Measurements from ENCODE around the gene ALDH1B1.

The ALDH1B1 gene

DNA sequence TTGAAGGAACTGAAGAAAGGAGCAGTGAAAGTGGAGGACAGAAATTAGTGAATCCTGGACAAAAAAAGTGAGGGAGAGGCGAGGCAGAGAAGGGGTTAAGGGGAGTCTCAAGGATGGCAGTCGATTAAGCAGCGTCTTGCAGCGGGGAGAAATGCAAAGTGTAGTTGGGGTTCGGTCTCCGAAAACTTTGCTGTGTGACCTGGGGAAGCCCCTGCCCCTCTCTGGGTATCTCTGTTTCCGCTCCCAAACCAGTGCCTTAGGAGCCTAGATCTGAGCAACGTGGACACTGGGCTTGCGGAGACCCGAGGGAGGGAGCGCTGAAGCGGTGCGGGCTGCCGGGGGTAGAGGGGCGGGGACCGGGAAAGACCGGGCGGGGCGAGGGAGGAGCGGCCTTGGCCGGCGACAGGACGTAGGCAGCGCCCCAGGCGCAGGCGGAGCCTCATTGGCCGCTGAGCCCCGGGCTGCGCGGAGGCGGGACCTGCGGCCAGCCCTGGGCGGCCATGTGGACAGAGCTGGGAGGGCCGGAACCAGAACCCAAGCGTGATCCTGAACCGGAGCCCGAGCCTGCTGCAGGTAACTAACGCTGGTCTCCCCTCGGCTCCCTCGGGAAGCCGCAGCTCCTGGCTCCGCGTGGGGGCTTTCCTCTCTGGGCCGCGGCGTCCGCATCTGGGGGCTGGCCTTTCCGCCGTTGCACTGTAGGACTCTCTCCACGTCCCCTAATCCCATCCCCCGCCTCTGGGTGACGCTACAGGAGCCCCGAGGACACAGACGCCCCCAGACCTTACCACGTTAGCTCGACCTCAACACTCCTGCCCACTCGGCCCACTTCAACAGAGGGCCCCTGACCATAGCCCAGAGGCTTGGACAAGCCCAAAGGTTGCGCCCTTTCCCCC is at the start of gene ALDH1B1:
Gene ALDH1B1, plus strand, starts transcription at position 468 of the 893 bp plus-strand sequence. CDS start 3,047 bp downstream, outside the sequence.
- peak; percentile 63 for DNase-seq (ENCODE audit: low read depth)

DNA sequence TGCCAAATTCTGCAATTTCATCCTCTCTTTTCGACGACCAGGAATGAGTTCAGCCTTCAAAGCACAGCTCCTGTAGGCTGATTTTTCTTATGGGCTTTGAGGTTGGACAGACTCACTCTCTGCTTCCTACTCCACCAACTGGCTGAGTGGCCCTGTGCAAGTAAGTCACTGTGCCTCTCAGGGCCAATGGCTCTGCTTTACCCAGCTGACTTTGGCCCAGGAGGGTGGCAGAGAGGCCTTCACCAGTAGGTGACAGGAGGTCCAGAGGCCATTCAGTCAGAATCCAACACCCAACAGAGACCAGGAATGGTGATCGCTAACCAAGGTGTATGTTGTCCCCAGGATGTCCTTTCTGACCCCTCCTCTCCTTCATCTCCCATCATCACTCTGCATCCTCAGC is 49.5 kb upstream of the ALDH1B1 start:
- DNase-seq (ENCODE audit: low read depth): no peak

DNA sequence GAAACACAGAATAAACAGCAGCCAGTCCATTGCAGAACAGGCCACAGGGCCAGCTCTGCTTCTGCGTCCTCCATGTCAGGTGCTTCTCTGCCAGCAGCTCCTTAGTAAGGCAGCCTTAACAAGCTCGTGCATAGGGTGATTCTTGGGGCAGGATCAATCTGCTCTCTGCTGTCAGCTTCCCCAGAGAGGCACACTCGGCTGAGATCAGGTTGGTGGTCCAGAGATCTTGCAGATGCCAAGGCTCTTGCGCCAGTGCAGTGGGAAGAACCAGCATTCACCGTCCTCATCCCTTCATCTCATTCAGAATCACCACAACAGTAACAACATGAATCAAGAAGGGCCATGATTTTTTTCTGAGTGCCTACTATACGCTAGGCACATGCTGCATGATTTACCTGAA is 49.0 kb upstream of the ALDH1B1 start:
- no peak for DNase-seq (ENCODE audit: low read depth)

DNA sequence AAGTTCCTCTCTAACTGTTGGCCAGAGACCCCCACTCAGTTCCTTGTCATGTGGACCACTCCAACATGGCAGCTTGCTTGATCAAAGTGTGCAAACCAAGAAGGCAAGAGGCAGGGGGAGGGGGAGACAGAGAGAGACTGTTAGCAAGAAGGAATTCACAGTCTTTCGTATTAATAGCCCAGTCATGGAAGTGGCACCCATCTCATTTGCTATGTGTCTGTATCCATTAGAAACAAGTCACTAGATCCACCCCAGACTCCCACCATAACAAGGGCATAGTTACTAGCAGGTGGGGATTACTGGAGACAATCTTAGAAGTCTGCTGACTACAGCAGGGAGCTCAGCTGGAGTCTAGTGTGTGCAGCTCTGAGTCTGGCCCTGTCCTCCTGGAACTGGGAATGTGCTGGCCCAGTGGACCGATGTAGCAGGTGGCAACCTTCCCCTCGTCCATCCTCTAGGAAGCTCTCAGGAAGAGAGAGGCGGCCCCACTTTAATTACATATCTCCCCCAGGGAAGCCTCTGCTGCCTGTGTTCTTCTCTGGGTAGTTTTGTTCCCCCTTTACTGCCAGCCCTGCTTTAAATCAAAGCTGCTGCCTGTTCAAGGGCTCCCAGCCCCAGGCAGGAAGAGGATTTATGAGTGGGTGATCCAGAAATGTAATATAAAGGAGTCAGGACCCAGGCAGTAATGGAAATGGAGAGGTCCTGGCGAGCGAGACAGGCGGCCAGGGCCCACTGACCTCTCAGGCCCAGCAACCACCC is 47.8 kb upstream of the ALDH1B1 start:
- DNase-seq (ENCODE audit: low read depth): no peak

DNA sequence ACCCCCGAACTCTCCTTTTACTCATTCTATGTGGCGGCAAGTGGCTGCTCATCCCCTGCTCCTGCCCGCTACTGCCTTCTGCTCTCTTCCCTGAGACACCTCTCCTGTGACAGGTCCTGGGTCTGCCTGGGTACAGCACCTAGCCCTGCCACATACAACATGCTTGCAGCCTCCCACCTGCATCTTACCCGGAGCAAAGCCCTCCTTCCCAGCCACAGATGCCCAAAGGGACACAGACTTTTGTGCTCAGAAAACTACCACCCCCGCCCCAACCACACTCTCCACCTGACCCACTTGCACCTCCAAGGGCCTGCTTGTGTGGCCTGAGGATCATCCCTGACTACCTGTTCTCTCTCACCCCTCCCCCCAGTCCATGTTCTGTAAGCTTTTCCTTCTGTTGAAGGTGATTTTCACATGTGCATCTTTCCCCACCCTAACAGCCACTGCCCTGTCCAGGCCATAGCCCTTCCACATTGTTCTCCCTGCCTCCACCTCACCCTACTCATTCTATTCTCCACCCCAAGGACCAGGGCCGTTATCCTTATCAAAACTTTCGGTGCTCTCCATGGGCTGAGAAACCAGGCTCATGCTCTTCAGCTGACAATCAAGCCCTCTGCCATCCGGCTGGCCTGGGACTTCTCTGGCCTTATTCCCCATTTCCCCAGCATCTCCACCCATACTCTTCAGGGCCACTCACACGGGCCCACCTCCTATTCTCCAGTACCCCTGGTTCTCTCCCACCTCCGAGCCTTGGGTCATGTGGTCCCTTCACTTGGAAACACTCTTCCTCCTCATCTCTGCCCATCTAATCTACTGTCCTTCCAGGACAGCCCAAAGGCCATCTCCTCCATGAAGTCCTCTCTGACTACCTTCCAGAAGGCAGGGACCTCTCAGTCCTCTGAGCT is 46.4 kb upstream of the ALDH1B1 start:
- no peak for DNase-seq (ENCODE audit: low read depth)

DNA sequence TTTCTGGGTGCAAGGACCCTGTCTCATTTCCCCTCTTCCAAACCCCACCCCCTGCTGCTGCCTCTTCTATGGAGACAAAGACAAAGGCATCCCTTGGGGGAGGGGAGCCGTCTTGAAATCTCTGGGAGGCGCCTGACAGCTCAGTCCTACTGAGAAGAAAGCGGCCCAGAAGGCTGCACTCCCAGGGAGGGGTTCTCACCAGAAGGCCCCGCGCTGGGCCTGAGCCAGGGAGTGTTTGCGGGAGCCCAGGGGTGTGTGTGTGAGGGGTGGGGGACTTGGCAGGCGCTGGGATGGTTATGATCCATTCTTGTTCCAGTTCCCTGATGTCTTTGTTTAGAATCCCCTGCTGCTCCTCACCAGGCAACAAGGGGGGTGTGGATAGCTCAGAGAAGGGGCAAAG is 45.7 kb upstream of the ALDH1B1 start:
- no peak for DNase-seq (ENCODE audit: low read depth)

DNA sequence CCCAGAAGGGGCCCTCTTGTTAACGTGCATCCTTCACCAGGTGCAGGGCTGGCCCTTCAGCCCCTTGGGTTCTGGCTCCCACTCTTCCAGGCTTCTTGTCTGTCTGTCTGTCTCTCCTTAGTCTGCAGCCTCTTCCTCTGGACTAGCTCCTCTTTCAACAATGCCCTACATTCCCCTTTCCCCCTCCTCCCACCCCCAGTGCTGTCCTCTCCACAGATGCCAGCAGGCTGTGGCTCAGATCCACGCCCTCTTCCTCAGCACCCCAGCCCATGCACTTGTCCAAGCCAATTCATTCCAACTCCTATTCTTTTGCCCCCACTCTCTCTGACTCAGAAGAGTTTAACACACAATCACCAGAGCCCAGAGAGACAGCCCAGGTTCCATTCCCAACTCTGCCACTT is 45.2 kb upstream of the ALDH1B1 start:
- no peak for DNase-seq (ENCODE audit: low read depth)

DNA sequence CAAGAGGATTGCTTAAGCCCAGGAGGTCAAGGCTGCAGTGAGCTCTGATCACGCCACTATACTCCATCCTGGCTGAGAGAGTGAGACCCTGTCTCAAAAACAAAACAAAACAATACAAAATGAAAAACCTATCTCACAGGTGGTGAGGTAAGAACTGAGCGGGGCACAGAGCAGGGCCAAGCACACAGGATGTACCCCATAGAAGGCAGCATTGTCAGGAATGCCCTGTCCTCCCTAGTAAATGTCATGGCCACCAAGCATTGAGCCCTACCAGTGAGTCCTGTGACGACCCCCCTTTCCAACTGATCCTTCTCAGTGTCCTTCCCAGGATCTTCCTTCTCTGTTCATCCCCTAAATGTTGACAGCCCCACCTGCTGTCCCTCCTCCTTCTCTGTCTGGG is 44.6 kb upstream of the ALDH1B1 start:
- DNase-seq (ENCODE audit: low read depth): no peak

DNA sequence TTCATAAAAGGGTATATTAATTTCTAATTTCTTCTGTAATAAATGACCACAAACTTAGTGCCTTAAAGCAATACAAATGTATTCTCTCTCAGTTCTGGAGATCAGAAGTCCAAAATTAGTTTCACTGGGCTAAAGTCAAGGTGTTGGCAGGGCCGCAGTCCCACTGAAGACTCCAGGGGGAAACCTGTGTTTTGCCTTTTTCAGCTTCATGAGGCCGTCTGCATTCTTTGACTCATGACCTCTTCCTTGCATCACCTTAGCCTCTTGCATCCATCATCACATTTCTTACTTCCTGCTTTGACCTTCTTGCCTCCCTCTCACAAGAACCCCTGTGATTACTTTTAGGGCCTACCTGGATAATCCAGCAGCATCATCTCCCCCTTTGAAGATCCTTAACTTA is 42.0 kb upstream of the ALDH1B1 start:
- no peak for DNase-seq (ENCODE audit: low read depth)

DNA sequence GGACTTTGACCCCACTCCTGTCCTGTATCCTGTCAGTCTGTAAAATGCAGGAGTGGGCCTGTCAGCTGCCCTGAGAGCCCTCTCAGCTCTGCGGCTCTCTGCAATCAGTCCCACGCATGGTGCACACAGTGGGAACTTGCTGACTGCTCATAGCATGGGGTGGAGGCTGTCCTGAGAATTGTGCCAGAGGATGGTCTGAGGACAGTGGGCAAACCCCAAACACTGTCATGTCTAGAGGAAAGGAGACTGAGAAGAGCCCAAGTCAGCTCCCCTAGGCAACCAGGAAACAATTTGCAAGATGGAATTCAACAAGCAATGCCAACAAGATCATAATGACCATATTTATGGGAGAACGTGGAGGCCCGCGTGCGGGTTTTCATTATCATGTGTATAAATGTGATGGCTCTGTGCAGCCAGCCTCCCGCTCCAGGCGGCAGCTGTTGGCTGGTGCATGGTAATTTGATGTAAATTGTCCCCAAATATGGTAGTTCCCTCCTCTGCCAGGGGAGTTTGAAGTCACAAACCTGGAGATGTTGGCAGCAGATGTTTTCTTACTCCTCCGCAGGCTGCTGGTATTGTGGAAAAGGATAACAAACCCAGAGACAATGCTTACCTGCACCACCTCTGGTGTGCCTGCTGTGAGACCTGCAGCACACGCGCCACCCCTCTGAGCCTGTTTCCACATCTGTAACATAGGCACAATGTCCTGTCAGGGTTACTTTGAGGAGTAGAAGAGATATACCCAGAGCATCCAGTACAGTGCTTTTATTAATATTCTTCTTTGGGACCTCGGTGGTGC is 39.8 kb upstream of the ALDH1B1 start:
- DNase-seq (ENCODE audit: low read depth): no peak

DNA sequence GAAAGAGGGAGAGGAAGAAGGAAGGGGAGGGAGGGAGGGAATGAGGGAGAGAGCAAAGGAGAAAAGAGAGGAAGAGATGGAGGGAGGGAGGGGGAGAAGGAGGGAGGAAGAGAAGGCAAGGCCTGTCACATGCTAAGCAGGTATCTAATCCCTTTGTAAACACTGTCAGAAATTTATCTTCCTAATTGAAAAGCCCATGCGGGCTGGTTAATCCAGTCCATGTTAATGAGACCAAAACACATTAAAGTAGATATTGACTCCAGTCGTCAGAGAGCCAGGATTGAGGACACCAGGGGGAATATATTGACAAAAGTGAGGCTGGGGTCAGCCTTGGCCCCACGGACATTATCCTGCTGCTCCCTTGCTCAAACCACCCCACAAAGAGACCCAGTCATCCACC is 37.4 kb upstream of the ALDH1B1 start:
- no peak for DNase-seq (ENCODE audit: low read depth)

DNA sequence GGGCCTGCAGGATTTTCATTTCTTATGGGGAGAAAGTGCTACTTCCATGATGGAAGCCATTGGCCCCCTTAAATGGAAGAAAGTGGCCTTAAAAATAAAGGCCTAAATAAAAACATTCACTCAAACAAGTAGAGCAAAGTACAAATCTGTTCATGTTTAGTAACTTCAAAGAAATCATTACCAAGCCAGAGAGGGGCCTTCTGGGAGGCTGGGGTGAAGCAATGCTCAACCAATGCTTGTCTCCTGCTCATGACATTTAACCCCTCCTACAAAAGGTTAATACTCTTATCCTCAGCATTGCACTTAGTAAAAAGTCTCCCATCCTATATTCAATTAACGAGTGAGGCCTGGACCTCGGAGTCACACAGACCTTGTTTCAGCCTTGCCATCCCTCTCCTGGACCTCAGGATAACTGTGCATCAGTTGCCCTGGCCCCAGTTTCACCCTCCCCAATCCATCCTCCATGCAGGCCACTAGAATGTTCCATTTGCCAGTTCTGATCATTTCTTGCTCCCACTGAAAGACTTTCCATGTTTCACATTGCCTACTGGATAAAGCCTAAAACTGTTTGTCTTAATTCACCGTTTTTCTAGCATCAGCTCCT is 36.9 kb upstream of the ALDH1B1 start:
- DNase-seq (ENCODE audit: low read depth): no peak

DNA sequence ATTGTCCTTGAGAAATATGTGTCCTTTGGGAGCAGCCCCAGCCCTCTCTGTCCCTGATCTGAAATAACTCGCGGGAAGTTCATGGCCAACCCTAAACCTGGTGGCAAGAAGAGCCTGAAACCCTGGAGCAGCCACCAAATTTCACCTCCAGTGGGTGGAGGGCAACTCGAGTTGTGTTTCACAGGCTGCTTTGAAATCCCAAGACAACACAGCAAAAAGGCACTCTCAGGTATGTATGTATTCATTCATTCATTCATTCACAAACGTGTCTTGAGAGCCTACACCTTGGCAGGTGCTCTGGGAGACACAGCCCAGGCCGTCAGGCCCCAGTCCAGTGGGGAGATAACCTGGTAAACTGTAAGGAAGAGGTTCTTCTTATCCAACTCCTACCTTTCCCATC is 35.7 kb upstream of the ALDH1B1 start:
- DNase-seq (ENCODE audit: low read depth): no peak

DNA sequence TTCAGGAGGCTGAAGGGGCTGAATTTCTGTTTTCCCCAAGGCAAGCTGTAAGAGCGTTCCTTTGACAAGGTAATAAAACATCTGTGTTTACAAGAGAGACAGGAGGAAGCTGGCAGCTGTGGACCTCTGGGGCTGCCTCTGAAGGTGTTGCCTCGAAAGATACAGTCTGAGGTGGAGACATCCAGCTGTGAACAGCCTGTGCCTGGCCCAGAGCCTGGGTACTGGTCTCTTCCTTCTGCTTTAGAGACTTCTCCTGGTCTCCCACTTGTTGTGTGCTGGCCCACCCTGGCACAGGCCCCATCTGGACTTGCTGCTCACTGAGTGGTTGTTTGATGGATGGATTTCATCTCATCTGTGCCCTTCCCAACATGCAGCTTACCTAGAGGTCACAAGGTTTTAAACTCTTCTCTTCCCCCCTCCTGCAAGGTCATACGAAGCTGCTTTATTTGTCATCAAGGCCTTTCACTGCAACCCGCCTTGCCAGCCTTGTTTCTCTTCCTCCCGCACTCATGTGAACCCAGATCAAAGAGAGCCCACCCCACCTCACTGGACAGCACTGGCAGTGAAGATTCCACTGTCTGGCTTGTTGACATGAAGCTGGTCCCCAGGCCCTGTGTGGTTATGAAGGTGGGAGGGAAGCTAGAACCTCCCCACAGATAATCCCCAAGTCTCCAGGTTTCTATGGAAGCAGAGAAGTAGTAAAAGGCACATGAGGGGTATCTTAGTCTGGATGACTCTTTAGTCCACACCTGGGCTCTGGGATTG is 35.0 kb upstream of the ALDH1B1 start:
- no peak for DNase-seq (ENCODE audit: low read depth)

DNA sequence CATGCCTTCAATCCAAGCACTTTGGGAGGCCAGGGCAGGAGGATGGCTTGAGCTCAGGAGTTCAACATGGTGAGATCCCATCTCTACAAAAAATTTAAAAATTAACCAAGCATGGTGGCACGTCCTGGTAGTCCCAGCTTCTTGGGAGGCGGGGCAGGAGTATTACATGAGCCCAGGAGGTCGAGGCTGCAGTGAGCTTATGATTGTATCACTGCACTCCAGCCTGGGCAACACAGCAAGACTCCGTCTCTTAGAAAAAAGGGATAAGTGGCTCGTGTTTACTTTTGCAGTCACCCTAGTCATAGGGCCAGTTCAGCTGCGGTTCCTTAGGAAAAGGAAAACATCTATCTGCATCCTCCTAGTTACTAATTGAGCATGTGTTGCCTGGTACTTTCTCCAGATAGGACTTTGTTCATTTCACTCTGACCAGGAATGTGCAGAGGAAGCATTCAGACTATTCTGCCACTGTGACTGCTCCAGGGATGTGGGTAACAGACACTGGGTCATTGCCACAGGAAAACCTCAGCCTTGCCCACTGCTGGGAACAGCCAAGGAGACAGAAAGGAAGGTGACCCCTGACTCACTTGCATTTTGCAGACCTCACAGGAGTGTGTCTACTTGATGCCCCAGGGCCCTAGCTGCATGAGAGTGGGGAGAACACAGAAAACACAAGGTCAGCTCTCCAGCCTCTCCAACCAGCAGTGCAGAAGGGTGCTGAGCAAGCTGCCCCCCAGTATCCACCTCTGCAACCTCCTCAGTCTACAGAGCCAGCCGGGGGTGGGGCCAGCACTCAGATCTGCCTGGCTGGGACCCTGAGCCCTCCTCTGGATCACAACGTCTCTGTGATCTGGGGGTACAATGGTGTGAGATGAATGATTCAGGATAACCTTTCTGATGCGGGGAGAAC is 33.9 kb upstream of the ALDH1B1 start:
- DNase-seq (ENCODE audit: low read depth): no peak

DNA sequence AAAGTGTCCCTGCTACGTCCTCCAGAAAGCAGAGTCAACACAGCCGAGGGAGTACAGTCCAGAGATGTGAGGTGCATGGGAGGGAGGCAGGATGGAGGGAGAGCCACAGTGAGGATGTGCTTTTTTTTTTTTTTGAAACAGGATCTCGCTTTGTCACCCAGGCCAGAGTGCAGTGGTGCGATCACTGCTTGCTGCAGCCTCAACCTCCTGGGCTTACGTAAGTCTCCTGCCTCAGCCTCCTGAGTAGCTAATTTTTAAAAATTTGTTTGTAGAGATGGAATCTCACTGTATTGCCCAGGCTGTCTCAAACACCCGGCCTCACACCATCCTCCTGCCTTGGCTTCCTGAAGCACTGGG is 33.2 kb upstream of the ALDH1B1 start:
- no peak for DNase-seq (ENCODE audit: low read depth)

DNA sequence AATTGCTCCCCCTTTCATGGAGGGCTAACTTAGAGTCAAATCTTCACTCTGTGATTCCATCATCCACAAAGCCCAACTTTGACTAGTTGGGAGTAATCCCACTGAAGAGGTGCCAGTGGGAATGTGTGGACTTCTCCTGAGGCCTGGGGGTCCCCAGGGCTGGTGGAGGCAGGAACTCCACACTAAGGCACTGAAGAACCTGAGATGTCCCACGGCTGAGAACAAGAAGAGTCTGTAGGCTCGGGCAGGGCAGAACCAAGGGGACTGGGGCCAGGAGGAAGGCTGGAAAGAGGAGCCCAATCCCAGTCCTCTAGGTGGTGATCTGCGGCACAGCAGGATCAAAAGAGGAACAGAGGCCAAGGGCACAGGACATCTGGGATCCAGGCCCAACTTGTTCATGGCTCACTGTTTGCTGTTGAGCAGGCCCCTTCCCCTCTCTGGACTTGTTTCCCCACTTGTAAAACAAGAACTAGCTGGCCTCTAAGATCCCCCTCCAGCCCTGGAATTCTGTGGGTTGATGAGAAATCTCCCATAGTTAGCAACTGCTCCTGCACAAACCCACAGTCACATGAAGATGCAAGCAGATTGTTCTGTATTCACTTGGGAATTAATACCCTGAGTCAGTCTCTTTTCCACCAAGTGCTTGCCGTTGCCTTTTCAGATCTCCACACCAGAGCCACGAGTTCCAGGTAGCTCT is 32.7 kb upstream of the ALDH1B1 start:
- peak; percentile 50 for DNase-seq (ENCODE audit: low read depth)

DNA sequence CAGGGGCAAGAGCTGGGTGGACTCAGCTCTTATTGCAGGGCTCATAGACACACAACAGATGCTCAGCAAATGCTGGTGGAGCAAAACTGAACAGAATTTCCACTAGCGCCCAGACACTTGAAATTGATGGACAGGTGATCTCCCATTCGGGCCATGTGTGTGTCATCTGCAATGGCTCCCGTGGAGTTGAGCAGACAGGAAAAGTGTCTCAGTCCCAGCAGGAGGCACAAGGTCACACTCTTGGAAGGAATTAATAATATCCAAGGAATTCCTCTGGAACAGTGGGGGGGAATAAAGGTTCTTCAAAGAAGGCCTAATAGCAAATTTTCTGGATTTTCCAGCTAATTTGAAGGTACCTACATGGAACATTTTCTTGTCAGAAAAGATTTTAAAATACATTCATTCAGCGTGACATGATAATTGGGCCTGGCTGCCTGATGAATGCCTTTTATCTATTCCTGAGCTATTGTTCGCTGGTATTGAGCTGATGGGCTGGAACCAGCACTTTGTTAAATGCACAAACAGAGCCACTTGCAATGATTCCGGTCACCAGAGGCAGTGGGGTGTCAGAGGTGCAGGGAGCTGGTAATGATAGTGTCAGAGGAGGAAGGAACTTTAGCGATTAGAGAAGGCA is 31.5 kb upstream of the ALDH1B1 start:
- no peak for DNase-seq (ENCODE audit: low read depth)
